HepG2 (cell line): ENCODE measurements around the gene CRTAC1. TPM values are rescaled to one million over a fixed set of nuclear protein-coding genes. Genes with fewer than 3 reads are reported as not detected.

Experiments
- ATAC-seq: fragments of 200-7000 bp; cut with Tn5 transposase; 3 replicates; pipeline ENCODE4 v1.9.1; 2020; ENCODE audit warnings: mild to moderate bottlenecking, moderate library complexity
- BruUV-seq: library from RNA; stranded (reverse); fragments of 400-500 nt; replicated peaks from 2 replicates; lab custom pipeline; 2021; lab: Mats Ljungman, UMichigan
- CTCF ChIA-PET: fragments of 300-600 bp; formaldehyde crosslinking; extraction: SDS; loops from one replicate; lab custom pipeline; 2021; ENCODE audit warnings: low total read pairs, inconsistent platforms, low intra/inter-chr PET ratio; lab: Yijun Ruan, JAX
- POLR2A ChIA-PET: fragments of 350-600 bp; sonication (Branson Sonifier 250); formaldehyde crosslinking; loops from one replicate; lab custom pipeline; 2020; ENCODE audit warnings: antibody characterized with exemption, inconsistent platforms; lab: Yijun Ruan, JAX
- DNase-seq: peaks from one replicate; pipeline ENCODE4 v3.0.0-alpha.2; 2015; ENCODE audit warnings: low spot score
- FAIRE-seq: peaks from 3 replicates; lab custom pipeline; 2011; peaks lifted over from hg19 to GRCh38; lab: Jason Lieb, UNC
- H2AFZ ChIP-seq: one replicate; pipeline ENCODE4 v1.6.1; 2011; ENCODE audit warnings: low read length, inconsistent platforms
- H3K27ac ChIP-seq: fragments of 300-600 bp; 3 replicates; pipeline ENCODE4 v1.8.0; 2011; ENCODE audit warnings: mixed run types, mild to moderate bottlenecking, mixed read lengths, low read length, inconsistent platforms; ENCODE audit not compliant: insufficient read depth; ENCODE audit errors: extremely low read length
- H3K27me3 ChIP-seq, 2 experiments: fragments of 200-600 bp in 1 of 2; 2 replicates in 1 of 2; 3 replicates in 1 of 2; pipeline versions ENCODE4 v1.6.0 to v1.8.0; 2011; ENCODE audit warnings: low read length in 2 of 2, mild to moderate bottlenecking in 2 of 2, moderate library complexity in 2 of 2, inconsistent platforms in 1 of 2; ENCODE audit not compliant: insufficient read depth in 2 of 2, control insufficient read depth in 1 of 2
- H3K36me3 ChIP-seq, 2 experiments: fragments of 200-600 bp in 1 of 2; replicated peaks in 1 of 2; 2 replicates in 1 of 2; 3 replicates in 1 of 2; pipeline versions ENCODE4 v1.5.1 to v1.8.0; 2011; ENCODE audit warnings: low read length in 2 of 2, inconsistent platforms in 1 of 2; ENCODE audit not compliant: insufficient read depth in 2 of 2, control insufficient read depth in 1 of 2
- H3K4me1 ChIP-seq: 2 replicates; pipeline ENCODE4 v1.5.1; 2012; ENCODE audit warnings: low read length, inconsistent platforms; ENCODE audit not compliant: insufficient read depth
- H3K4me2 ChIP-seq: 2 replicates; pipeline ENCODE4 v1.6.0; 2011; ENCODE audit warnings: low read depth, low read length, inconsistent platforms
- H3K4me3 ChIP-seq, 3 experiments: fragments of 200-600 bp in 1 of 3; sonication (generic), shearing (Covaris generic) in 1 of 3; replicated peaks in 1 of 3; 2 replicates each; pipeline ENCODE4 v1.5.1; 2011 to 2016; ENCODE audit warnings: low read length in 3 of 3, inconsistent platforms in 2 of 3, low read depth in 2 of 3, mild to moderate bottlenecking in 2 of 3, control low read depth in 1 of 3, mixed read lengths in 1 of 3; ENCODE audit not compliant: insufficient read depth in 1 of 3
- H3K79me2 ChIP-seq: one replicate; pipeline ENCODE4 v1.6.1; 2011; ENCODE audit warnings: low read length, inconsistent platforms; ENCODE audit not compliant: insufficient read depth
- H3K9ac ChIP-seq: 2 replicates; pipeline ENCODE4 v1.6.0; 2011; ENCODE audit warnings: mild to moderate bottlenecking, low read depth, low read length, inconsistent platforms; ENCODE audit not compliant: insufficient read depth
- H3K9me3 ChIP-seq: 2 replicates; pipeline ENCODE4 v1.5.1; 2012; ENCODE audit warnings: mild to moderate bottlenecking, low read length
- H4K20me1 ChIP-seq: 2 replicates; pipeline ENCODE4 v1.6.0; 2011; ENCODE audit warnings: inconsistent platforms, mild to moderate bottlenecking, low read length, moderate library complexity; ENCODE audit not compliant: insufficient read depth
- AHR ChIP-seq: IDR thresholded peaks from 2 replicates; pipeline ENCODE4 v1.6.1; 2018; ENCODE audit warnings: missing genetic modification reagents, missing compliant biosample characterization
- AKAP8 ChIP-seq: sonication (generic); formaldehyde crosslinking; IDR thresholded peaks from 2 replicates; pipeline ENCODE4 v1.5.1; 2020; ENCODE audit warnings: mild to moderate bottlenecking, missing genetic modification reagents
- ASH2L ChIP-seq: fragments of 300-600, 200-600 bp; sonication (generic); IDR thresholded peaks from 2 replicates; pipeline ENCODE4 v1.7.0; 2017; ENCODE audit warnings: low read depth, mild to moderate bottlenecking, moderate library complexity, mixed read lengths, low read length; ENCODE audit not compliant: insufficient read length
- BATF2 ChIP-seq: sonication (generic); formaldehyde crosslinking; IDR thresholded peaks from 2 replicates; pipeline ENCODE4 v1.8.0; 2022; ENCODE audit warnings: mild to moderate bottlenecking, missing genetic modification reagents, moderate library complexity
- EP300 ChIP-seq, 3 experiments: sonication (generic) in 1 of 3; formaldehyde crosslinking in 1 of 3; IDR thresholded peaks; 2 replicates each; pipeline versions ENCODE4 v1.5.1 to v1.6.1; 2011 to 2020; ENCODE audit warnings: low read depth in 2 of 3, low read length in 2 of 3, borderline replicate concordance in 1 of 3, improper control_type of control experiment in 1 of 3, mild to moderate bottlenecking in 1 of 3, missing genetic modification reagents in 1 of 3, moderate library complexity in 1 of 3
- FOXK1 ChIP-seq: sonication (generic); formaldehyde crosslinking; IDR thresholded peaks from 2 replicates; pipeline ENCODE4 v1.4.0; 2020; ENCODE audit warnings: low read depth, missing genetic modification reagents, borderline replicate concordance
- HNRNPLL ChIP-seq: fragments of 200-400 bp; formaldehyde crosslinking; IDR thresholded peaks from 2 replicates; pipeline ENCODE4 v1.6.1; 2017; ENCODE audit warnings: mild to moderate bottlenecking, low read depth, low read length; ENCODE audit not compliant: poor library complexity, severe bottlenecking
- IRF9 ChIP-seq: sonication (generic); formaldehyde crosslinking; IDR thresholded peaks from 2 replicates; pipeline ENCODE4 v1.8.0; 2022; ENCODE audit warnings: missing genetic modification reagents, mild to moderate bottlenecking, borderline replicate concordance
- KLF12 ChIP-seq: sonication (generic); formaldehyde crosslinking; IDR thresholded peaks from 2 replicates; pipeline ENCODE4 v1.4.0; 2020; ENCODE audit warnings: missing genetic modification reagents, borderline replicate concordance
- MAFK ChIP-seq, 2 experiments: IDR thresholded peaks in 1 of 2; conservative IDR thresholded peaks in 1 of 2; 2 replicates each; pipeline ENCODE4 v1.6.1; 2011; ENCODE audit warnings: improper control_type of control experiment in 2 of 2, low read length in 2 of 2
- NFIC ChIP-seq: IDR thresholded peaks from 2 replicates; pipeline ENCODE4 v1.6.1; 2012; ENCODE audit warnings: mild to moderate bottlenecking, low read length, inconsistent platforms
- SMAD3 ChIP-seq: sonication (generic); formaldehyde crosslinking; IDR thresholded peaks from 2 replicates; pipeline ENCODE4 v1.4.0; 2020; ENCODE audit warnings: missing genetic modification reagents
- SUZ12 ChIP-seq: fragments of 150-350 bp; IDR thresholded peaks from 2 replicates; pipeline ENCODE4 v1.6.1; 2014; ENCODE audit warnings: low read depth, low read length
- ZNF337 ChIP-seq: sonication (generic); formaldehyde crosslinking; IDR thresholded peaks from 2 replicates; pipeline ENCODE4 v1.5.1; 2020; ENCODE audit warnings: missing genetic modification reagents, low read depth, mild to moderate bottlenecking, borderline replicate concordance
- ZNF777 ChIP-seq: sonication (generic); formaldehyde crosslinking; IDR thresholded peaks from 2 replicates; pipeline ENCODE4 v1.4.0; 2020; ENCODE audit warnings: missing genetic modification reagents
- ZSCAN22 ChIP-seq: sonication (generic); formaldehyde crosslinking; IDR thresholded peaks from 2 replicates; pipeline ENCODE4 v1.4.0; 2020; ENCODE audit warnings: mild to moderate bottlenecking, missing genetic modification reagents
- WGBS: methylation state at CpG from one replicate; pipeline ENCODE4 v1.1.6; 2017; ENCODE audit warnings: low lambda C conversion rate; 5-methylcytosine and 5-hydroxymethylcytosine counted together
- in situ Hi-C: cut with HindIII; loops from 2 replicates; pipeline ENCODE4 v1.10.0; 2017; ENCODE audit warnings: low pct_unique_long_range_greater_than_20kb; ENCODE audit not compliant: extremely low pct_ligation_motif_present
- intact Hi-C: fragments of 100-400 bp; cut with micrococcal nuclease; formaldehyde crosslinking; loops from one replicate; pipeline ENCODE4 v1.10.0; 2022; ENCODE audit not compliant: unreplicated experiment
- polyA plus RNA-seq, 8 experiments: library from polyadenylated mRNA; depleted of rRNA in 3 of 8; stranded (reverse) in 7 of 8; unstranded in 1 of 8; fragments of >200 nt; fragmentation: Illumina TruSeq in 4 of 8; extraction: Trizol in 4 of 8; gene quantifications; 2 replicates each; pipeline versions ENCODE4 v1.2.1 to v1.2.3, GENCODE V29; 2011 to 2016; ENCODE audit warnings: low read depth in 4 of 8, missing spikeins in 1 of 8, mixed read lengths in 1 of 8; ENCODE audit not compliant: insufficient read depth in 1 of 8
- total RNA-seq, 5 experiments: library from RNA; depleted of rRNA; stranded (reverse); fragments of >200 nt; fragmentation: Illumina TruSeq; extraction: Trizol; gene quantifications; 2 replicates each; pipeline ENCODE4 v1.2.3, GENCODE V29; 2016; ENCODE audit warnings: low read depth in 1 of 5
- TF ChIP-seq, protein P1 (sequence below): sonication (generic); formaldehyde crosslinking; IDR thresholded peaks from 2 replicates; pipeline ENCODE4 v1.4.0; 2020; ENCODE audit warnings: missing genetic modification reagents, borderline replicate concordance

Gene CRTAC1
- total and polyA plus RNA-seq, 2 of the 13 experiments (the other 11 are each of a cell fraction or from before 2014, with no cell fraction given), result not detected

GRCh38 chr10:97895915-97896314 lies 134.5 kb downstream of the CRTAC1 start:
- H3K9ac ChIP-seq, result no peak overlapping the region
- no peak for FAIRE-seq
- no TSS peak for BruUV-seq

GRCh38 chr10:97895084-97895483 lies 135.3 kb downstream of the CRTAC1 start:
- Histone ChIP-seq H3K9ac (no peak overlapping the region), H4K20me1 (no peaks in the 10 kb centered on the region), H3K27me3 (peaks cover 0 to 44% of the 10 kb centered on the region in 2 experiments; a peak in 3 of 5 replicates), H3K4me2 (no peak overlapping the region), H2AFZ (no peak overlapping the region), H3K36me3 (no peaks in the 10 kb centered on the region), H3K4me1 (no peaks in the 10 kb centered on the region), H3K4me3 (no peak overlapping the region), H3K27ac (no peak overlapping the region), H3K9me3 (no peaks in the 10 kb centered on the region), H3K79me2 (no peaks in the 10 kb centered on the region)
- BruUV-seq, result no TSS peak
- in situ Hi-C loops (no loop called here), intact Hi-C loops (no loop called here)
- DNase-seq (no peak), FAIRE-seq (no peak), ATAC-seq (no peak)
- ChIA-PET CTCF (no interaction called here), POLR2A (no interaction called here)
- 27% methylated on average over 13 of the region's 13 CpGs for WGBS
- TF ChIP-seq ASH2L (no peak), AHR (CRISPR knock-in tag) (no peak), AKAP8 (no peak), EP300 (IDR thresholded peaks at IDR 0.05; ENCODE audit: low read depth in 2 of 2, low read length in 2 of 2) (no peak), EP300 (CRISPR knock-in tag; IDR thresholded peaks at IDR 0.05; ENCODE audit: borderline replicate concordance) (no peak), BATF2 (CRISPR knock-in tag) (no peak), MAFK (conservative IDR thresholded peaks at IDR 0.05 in 1 of 2, IDR thresholded peaks at IDR 0.05 in 1 of 2; ENCODE audit: low read length in 2 of 2) (no peak), NFIC (no peak), HNRNPLL (no peak), IRF9 (CRISPR knock-in tag) (no peak)

More at GRCh38 chr10:97895915-97896314, 134.5 kb downstream of the CRTAC1 start:
- no peaks in the 10 kb centered on the region for H3K9me3 ChIP-seq
- 7% methylated on average over 5 of the region's 9 CpGs for WGBS
- ChIA-PET CTCF (no interaction called here), POLR2A (no interaction called here)
- no peak overlapping the region for H3K4me3 ChIP-seq
- peaks cover 0 to 47% of the 10 kb centered on the region in 2 experiments; a peak in 3 of 5 replicates for H3K27me3 ChIP-seq
- intact Hi-C loops, result no loop called here
- DNase-seq (no peak), ATAC-seq (no peak)
- in situ Hi-C loops, result no loop called here
- no peaks in the 10 kb centered on the region for H3K4me1 ChIP-seq
- no peak overlapping the region for H2AFZ ChIP-seq
- H3K36me3 ChIP-seq, result no peaks in the 10 kb centered on the region
- no peak for TF ChIP-seq FOXK1 (CRISPR knock-in tag)
- no peak for TF ChIP-seq KLF12
- TF ChIP-seq ZNF777 (CRISPR knock-in tag), result no peak
- no peak for TF ChIP-seq ZNF337 (CRISPR knock-in tag)
- TF ChIP-seq, protein P1, sequence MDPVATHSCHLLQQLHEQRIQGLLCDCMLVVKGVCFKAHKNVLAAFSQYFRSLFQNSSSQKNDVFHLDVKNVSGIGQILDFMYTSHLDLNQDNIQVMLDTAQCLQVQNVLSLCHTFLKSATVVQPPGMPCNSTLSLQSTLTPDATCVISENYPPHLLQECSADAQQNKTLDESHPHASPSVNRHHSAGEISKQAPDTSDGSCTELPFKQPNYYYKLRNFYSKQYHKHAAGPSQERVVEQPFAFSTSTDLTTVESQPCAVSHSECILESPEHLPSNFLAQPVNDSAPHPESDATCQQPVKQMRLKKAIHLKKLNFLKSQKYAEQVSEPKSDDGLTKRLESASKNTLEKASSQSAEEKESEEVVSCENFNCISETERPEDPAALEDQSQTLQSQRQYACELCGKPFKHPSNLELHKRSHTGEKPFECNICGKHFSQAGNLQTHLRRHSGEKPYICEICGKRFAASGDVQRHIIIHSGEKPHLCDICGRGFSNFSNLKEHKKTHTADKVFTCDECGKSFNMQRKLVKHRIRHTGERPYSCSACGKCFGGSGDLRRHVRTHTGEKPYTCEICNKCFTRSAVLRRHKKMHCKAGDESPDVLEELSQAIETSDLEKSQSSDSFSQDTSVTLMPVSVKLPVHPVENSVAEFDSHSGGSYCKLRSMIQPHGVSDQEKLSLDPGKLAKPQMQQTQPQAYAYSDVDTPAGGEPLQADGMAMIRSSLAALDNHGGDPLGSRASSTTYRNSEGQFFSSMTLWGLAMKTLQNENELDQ (CRISPR knock-in tag), result no peak
- no peak for TF ChIP-seq ZSCAN22
- TF ChIP-seq SMAD3 (CRISPR knock-in tag), result no peak
- no peak for TF ChIP-seq SUZ12
- H4K20me1 ChIP-seq, result no peaks in the 10 kb centered on the region
- H3K79me2 ChIP-seq, result no peaks in the 10 kb centered on the region
- no peak overlapping the region for H3K27ac ChIP-seq
- H3K4me2 ChIP-seq, result no peak overlapping the region
